GM13976 (cell line): Measurements from ENCODE around the gene RGR.

Experiments used
- DNase-seq: peaks from one replicate; pipeline ENCODE4 v3.0.0; 2012; ENCODE audit warnings: low spot score
- CTCF ChIP-seq: IDR thresholded peaks from 2 replicates; pipeline ENCODE4 v1.5.1; 2012; ENCODE audit warnings: borderline replicate concordance, mild to moderate bottlenecking; ENCODE audit not compliant: insufficient read depth; ENCODE audit errors: extremely low read depth, missing control alignments, control extremely low read depth
- in situ Hi-C: fragments of 300-500 bp; cut with MboI; formaldehyde crosslinking; loops from one replicate; pipeline ENCODE4 v1.12.0; 2022; ENCODE audit warnings: low sequenced_read_pairs, mixed read lengths, inconsistent platforms; ENCODE audit not compliant: unreplicated experiment

RGR gene

GRCh38 chr10:84296091-84296981 lies 51.5 kb downstream of the RGR start:
- in situ Hi-C loops = no loop called here
- no peak for DNase-seq
- TF ChIP-seq CTCF = no peak

- TF ChIP-seq CTCF = no peak
- in situ Hi-C loops = no loop called here
- DNase-seq = no peak
These were observed 53.2 kb downstream of the RGR start for GRCh38 chr10:84298057-84298456.

GRCh38 chr10:84302223-84302622 lies 57.4 kb downstream of the RGR start:
- no peak for DNase-seq
- in situ Hi-C loops = no loop called here
- TF ChIP-seq CTCF = no peak

DNA sequence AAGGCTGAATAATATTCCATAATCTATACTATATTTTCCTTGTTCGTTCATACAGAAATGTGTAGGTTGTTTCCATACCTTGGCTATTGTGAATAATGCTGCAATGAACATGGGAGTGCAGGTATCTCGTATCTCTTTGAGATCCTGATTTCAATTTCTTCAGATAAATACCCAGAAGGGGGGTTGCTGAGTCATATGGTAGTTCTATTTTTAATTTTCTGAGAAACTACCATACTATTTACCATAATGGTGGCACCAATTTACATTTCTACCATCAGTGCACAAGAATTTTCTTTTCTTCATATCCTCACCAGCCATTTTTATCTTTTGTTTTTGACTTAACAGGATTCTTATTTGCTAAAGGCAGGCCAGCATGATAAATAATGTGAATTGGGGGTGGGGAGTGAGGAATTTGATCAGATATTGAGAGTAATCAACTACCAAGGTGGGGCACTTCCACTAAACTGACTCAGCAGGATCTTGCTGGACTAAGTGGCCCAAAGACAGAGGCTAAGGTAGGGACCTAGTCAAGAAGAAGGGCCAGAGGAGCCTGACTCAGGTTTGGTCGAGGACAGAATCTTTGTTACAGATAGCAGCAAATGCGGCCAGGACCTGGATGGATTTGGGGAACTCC lies 62.0 kb downstream of the RGR start:
- TF ChIP-seq CTCF = no peak
- in situ Hi-C loops = no loop called here
- no peak for DNase-seq

DNA sequence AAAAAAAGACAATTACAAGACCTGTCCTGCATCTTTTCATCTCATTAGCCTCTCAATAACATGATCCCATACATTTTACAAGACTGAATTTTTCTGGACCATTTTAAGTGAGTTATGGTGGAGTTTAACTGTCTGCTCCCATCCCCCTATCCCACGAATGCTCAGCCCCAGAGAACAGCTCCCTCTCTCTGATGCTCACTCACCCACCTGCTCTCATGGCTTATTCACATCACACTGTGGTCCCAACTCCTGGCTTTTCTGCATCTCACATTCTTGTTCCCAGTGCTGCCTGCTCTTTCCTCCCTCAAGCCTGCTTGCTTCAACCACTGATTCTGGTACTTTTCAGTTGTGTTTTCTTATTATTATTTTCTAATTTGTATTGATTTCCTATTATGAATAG lies 63.2 kb downstream of the RGR start:
- TF ChIP-seq CTCF = no peak
- in situ Hi-C loops = no loop called here
- DNase-seq = no peak

DNA sequence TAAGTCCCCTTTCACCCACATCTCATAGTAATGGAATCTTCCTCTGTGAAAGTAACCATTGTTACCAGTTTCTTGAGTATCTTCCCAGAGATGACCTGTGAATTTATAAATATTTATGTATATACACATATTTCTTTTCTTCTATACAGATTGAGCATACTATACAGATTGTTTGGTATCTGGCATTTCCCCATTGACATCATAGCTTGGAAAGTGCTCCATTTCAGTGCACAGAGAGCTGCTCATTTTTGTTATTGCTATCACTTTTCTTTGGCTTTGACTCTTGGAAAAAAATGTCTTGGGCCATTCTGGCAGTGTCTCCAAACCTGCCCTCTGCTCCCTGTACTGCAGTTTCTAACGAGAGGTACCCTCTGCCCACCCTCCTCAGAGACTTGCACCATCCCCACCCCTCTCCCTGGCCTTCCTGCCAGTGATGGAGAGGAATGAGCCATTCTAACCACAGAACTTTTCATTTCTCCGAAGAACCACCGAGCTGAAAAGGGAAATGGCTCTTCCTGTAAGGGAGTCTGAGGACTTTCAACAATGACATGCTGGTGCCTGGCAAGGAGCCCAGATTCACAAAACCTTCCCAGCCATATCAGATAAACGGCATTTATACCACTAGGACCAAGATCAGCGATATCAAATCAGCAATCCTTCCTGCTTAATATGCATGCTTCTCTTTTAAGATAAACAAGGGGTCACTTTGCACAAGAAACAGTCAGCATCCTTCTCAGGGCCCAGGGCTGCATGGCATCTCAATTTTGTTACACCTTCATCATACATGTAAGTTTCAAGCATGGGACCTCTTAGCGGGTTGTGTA lies 63.8 kb downstream of the RGR start:
- DNase-seq = no peak
- no peak for TF ChIP-seq CTCF
- in situ Hi-C loops = no loop called here
